DMS79 treated with DMSO at 0.1 percent for 48 hours (cell line): ENCODE data around the gene FZR1.
"Not testable (repeated sequence)": the region's sequence is repeated elsewhere in the genome, so short reads cannot be mapped to it uniquely, and the experiment has no call there.

Experiments used
- DNase-seq: peaks from one replicate; lab custom pipeline; 2025; lab: John Stamatoyannopoulos, UW

FZR1 gene

GRCh38 chr19:3496392-3497273 lies 9.5 kb upstream of the FZR1 start:
- DNase-seq = no peak

GRCh38 chr19:3497757-3498520 lies 8.2 kb upstream of the FZR1 start:
- no peak for DNase-seq

GRCh38 chr19:3499738-3500428 lies 6.2 kb upstream of the FZR1 start:
- no peak for DNase-seq

GRCh38 chr19:3500429-3501101 lies 5.5 kb upstream of the FZR1 start, which contains the start of gene DOHH:
DOHH (minus strand) TSS chr19:3500674; CDS start chr19:3496814, 3,860 bp downstream.
- peak; percentile 96 for DNase-seq

- no peak for DNase-seq
Observed at GRCh38 chr19:3501780-3502179, 4.3 kb upstream of the FZR1 start.

- DNase-seq = no peak
Observed at GRCh38 chr19:3503036-3503572, 3.0 kb upstream of the FZR1 start.

GRCh38 chr19:3504735-3505134 lies 1.4 kb upstream of the FZR1 start:
- no peak for DNase-seq

GRCh38 chr19:3506384-3507340 lies 551 bp downstream of the FZR1 start:
- DNase-seq = peak; percentile 20

- DNase-seq = peak; percentile 20
Observed at GRCh38 chr19:3507371-3508120, 1.4 kb downstream of the FZR1 start.

- not testable (repeated sequence) for DNase-seq
Observed at GRCh38 chr19:3508121-3508661, 2.1 kb downstream of the FZR1 start.

GRCh38 chr19:3508771-3509535 lies 2.8 kb downstream of the FZR1 start:
- DNase-seq = no peak

GRCh38 chr19:3509566-3509989 lies 3.5 kb downstream of the FZR1 start:
- no peak for DNase-seq

GRCh38 chr19:3510727-3511126 lies 4.6 kb downstream of the FZR1 start:
- no peak for DNase-seq

GRCh38 chr19:3511506-3512251 lies 5.6 kb downstream of the FZR1 start:
- no peak for DNase-seq

GRCh38 chr19:3512562-3513228 lies 6.6 kb downstream of the FZR1 start:
- DNase-seq = no peak

- DNase-seq = no peak
Observed at GRCh38 chr19:3513229-3514140, 7.4 kb downstream of the FZR1 start.
